ENCODE data around the gene SCN1B.

Gene SCN1B

GRCh38 chr19:35087393-35087792 is 57.1 kb downstream of the SCN1B start:
- Histone ChIP-seq H3K4me1 (ENCODE audit: insufficient read depth, low read length) (peaks cover 15% of the 10 kb centered on the region), H3K36me3 (ENCODE audit: insufficient read depth, low read length) (no peaks in the 10 kb centered on the region), H3K9me3 (ENCODE audit: control insufficient read depth, insufficient read depth, low read length) (no peaks in the 10 kb centered on the region), H3K9ac (ENCODE audit: low read depth, low read length) (no peak overlapping the region)

DNA sequence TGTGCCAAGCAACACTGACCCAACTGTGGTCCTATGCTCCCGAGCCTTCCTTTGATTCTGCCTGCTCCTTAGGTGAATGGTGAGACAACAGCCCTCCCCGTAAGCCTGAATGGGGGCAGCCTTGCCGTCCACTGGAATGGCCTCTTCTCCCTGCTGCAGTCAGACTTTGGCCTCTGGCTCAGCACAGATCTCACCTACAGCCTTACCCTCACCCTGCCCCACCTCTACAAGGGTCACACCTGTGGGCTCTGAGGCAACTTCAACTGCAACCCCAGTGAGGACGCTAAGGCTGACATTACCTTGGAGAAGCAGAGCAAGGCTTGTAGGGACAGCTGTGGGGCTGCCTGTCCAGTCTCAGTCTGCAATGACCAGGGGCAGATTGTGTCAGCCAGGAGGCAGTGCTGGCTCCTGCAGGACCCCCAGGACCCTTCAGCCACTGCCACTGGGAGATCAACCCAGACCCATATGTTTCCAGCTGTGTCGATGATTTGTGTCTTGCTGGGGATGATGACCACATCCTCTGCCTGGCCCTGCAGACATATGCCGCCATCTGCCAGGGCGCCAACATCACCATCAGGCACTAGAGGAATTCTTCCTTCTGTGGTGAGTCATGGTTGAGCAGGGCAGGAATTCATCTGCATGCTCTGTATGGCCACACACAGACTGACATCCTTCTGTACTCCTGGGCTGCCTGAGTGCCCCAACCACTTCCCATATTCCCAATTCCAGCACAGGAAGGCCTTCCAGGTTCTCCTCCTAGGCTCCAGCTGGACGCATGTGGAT is 58.1 kb downstream of the SCN1B start:
- Histone ChIP-seq H3K36me3 (ENCODE audit: insufficient read depth, low read length) (no peaks in the 10 kb centered on the region), H3K9me3 (ENCODE audit: control insufficient read depth, insufficient read depth, low read length) (no peaks in the 10 kb centered on the region), H3K4me1 (ENCODE audit: insufficient read depth, low read length) (peaks cover 15% of the 10 kb centered on the region), H3K9ac (ENCODE audit: low read depth, low read length) (no peak overlapping the region)

DNA sequence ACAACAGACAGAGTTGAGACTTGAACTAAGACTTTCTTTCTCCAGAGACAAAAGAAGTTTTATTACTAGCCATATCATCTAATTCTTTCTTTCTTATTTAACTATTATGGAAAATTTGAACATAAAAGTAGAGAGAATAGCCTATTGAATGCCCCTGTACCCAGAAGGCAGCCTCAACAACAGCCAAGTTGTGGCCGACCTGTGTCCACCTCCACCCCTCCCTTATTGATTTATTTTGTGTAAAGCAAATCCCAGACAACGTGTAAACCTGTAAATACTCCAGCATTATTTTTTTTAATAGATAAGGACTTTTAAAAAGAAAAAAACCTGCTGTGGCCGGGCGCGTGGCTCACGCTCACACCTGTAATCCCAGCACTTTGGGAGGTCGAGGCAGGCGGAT is 59.3 kb downstream of the SCN1B start:
- H3K36me3 ChIP-seq (ENCODE audit: insufficient read depth, low read length): no peaks in the 10 kb centered on the region
- no peak overlapping the region for H3K9ac ChIP-seq (ENCODE audit: low read depth, low read length)
- H3K9me3 ChIP-seq (ENCODE audit: control insufficient read depth, insufficient read depth, low read length): no peaks in the 10 kb centered on the region
- peaks cover 15% of the 10 kb centered on the region for H3K4me1 ChIP-seq (ENCODE audit: insufficient read depth, low read length)

Measured in ES-I3 (cell line).